ENCODE results near the gene FOXB1.
A peak's percentile ranks its signal among the peaks of the same experiment; 100 is the strongest.

DNA sequence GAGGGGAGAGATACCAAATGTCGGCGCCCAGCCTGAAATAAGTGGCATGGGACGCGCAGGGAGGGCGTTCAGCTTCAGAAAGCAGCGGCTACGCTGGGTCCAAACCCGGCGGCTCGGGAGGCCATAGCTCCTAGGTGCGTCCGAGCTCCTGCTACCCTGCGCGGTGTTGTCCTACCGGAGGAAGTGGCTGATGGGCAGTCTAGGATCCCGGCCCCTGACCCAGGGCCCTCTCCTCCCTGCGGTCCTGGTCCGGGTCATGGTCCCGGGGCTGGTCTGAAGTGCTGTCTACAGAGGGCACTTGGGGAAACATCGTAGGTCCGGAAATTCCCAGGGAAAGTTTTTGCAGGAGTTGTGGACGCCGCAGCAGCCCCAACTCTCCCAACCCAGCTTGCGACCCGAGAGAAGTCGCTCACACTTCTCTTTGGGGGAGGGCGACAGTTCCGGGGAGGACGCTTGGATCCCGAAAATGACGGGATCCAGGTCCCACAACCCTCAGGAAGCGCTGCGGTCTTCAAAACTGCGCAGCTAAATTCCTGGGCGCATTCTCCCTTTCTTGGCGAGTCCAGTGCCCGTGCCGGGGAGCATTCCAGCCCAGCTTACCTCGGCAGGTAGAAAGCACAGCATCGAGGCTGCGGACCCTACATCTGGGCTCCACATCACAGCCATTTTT lies 9.1 kb upstream of the FOXB1 start:
- TF ChIP-seq POLR2AphosphoS5 (IDR thresholded peaks at IDR 0.05; ENCODE audit: low read depth) (no peak), EZH2phosphoT487 (IDR thresholded peaks at IDR 0.05; ENCODE audit: unreplicated experiment) (no peak), EZH2 (IDR thresholded peaks at IDR 0.05; ENCODE audit: low read depth, unreplicated experiment) (peak; percentile 4), NANOG (IDR thresholded peaks at IDR 0.05; ENCODE audit: borderline replicate concordance) (no peak), ZNF331 (CRISPR knock-in tag; IDR thresholded peaks at IDR 0.05; ENCODE audit: low read depth) (no peak), STAT1 (IDR thresholded peaks at IDR 0.05; ENCODE audit: unreplicated experiment) (no peak), CREB1 (CRISPR knock-in tag; IDR thresholded peaks at IDR 0.05; ENCODE audit: low read depth) (no peak)
- TF ChIP-seq, protein P1, sequence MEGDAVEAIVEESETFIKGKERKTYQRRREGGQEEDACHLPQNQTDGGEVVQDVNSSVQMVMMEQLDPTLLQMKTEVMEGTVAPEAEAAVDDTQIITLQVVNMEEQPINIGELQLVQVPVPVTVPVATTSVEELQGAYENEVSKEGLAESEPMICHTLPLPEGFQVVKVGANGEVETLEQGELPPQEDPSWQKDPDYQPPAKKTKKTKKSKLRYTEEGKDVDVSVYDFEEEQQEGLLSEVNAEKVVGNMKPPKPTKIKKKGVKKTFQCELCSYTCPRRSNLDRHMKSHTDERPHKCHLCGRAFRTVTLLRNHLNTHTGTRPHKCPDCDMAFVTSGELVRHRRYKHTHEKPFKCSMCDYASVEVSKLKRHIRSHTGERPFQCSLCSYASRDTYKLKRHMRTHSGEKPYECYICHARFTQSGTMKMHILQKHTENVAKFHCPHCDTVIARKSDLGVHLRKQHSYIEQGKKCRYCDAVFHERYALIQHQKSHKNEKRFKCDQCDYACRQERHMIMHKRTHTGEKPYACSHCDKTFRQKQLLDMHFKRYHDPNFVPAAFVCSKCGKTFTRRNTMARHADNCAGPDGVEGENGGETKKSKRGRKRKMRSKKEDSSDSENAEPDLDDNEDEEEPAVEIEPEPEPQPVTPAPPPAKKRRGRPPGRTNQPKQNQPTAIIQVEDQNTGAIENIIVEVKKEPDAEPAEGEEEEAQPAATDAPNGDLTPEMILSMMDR (conservative IDR thresholded peaks at IDR 0.05; ENCODE audit: low read depth in 2 of 2), result no peak
- TF ChIP-seq, protein P2, sequence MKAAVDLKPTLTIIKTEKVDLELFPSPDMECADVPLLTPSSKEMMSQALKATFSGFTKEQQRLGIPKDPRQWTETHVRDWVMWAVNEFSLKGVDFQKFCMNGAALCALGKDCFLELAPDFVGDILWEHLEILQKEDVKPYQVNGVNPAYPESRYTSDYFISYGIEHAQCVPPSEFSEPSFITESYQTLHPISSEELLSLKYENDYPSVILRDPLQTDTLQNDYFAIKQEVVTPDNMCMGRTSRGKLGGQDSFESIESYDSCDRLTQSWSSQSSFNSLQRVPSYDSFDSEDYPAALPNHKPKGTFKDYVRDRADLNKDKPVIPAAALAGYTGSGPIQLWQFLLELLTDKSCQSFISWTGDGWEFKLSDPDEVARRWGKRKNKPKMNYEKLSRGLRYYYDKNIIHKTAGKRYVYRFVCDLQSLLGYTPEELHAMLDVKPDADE (IDR thresholded peaks at IDR 0.05), result no peak
- TF ChIP-seq, protein P3, sequence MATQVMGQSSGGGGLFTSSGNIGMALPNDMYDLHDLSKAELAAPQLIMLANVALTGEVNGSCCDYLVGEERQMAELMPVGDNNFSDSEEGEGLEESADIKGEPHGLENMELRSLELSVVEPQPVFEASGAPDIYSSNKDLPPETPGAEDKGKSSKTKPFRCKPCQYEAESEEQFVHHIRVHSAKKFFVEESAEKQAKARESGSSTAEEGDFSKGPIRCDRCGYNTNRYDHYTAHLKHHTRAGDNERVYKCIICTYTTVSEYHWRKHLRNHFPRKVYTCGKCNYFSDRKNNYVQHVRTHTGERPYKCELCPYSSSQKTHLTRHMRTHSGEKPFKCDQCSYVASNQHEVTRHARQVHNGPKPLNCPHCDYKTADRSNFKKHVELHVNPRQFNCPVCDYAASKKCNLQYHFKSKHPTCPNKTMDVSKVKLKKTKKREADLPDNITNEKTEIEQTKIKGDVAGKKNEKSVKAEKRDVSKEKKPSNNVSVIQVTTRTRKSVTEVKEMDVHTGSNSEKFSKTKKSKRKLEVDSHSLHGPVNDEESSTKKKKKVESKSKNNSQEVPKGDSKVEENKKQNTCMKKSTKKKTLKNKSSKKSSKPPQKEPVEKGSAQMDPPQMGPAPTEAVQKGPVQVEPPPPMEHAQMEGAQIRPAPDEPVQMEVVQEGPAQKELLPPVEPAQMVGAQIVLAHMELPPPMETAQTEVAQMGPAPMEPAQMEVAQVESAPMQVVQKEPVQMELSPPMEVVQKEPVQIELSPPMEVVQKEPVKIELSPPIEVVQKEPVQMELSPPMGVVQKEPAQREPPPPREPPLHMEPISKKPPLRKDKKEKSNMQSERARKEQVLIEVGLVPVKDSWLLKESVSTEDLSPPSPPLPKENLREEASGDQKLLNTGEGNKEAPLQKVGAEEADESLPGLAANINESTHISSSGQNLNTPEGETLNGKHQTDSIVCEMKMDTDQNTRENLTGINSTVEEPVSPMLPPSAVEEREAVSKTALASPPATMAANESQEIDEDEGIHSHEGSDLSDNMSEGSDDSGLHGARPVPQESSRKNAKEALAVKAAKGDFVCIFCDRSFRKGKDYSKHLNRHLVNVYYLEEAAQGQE (IDR thresholded peaks at IDR 0.05; ENCODE audit: unreplicated experiment), result no peak
